Neural cell (in vitro differentiated cells): ENCODE measurements around the gene ATP6V0E2.
"Not testable (repeated sequence)": the region's sequence is repeated elsewhere in the genome, so short reads cannot be mapped to it uniquely, and the experiment has no call there.

Source experiments
- CTCF ChIP-seq: fragments of 450-650 bp; IDR thresholded peaks from 2 replicates; pipeline ENCODE4 v1.5.1; 2014; ENCODE audit warnings: antibody characterized with exemption, mild to moderate bottlenecking, moderate library complexity; ENCODE audit not compliant: poor library complexity, severe bottlenecking
- EP300 ChIP-seq: fragments of 450-650 bp; conservative IDR thresholded peaks from 2 replicates; pipeline ENCODE4 v1.6.1; 2014; ENCODE audit warnings: antibody characterized with exemption, mild to moderate bottlenecking, moderate library complexity; ENCODE audit not compliant: poor library complexity, severe bottlenecking
- EZH2 ChIP-seq: fragments of 200-600, 300-800 bp; shearing (Covaris generic), sonication (generic); IDR thresholded peaks from 2 replicates; pipeline ENCODE4 v1.6.1; 2014; ENCODE audit warnings: antibody characterized with exemption, low read length, borderline replicate concordance, mild to moderate bottlenecking; ENCODE audit not compliant: insufficient read depth, poor library complexity, severe bottlenecking
- MXI1 ChIP-seq: fragments of 450-650 bp; conservative IDR thresholded peaks from 2 replicates; pipeline ENCODE4 v1.6.1; 2014; ENCODE audit warnings: antibody characterized with exemption, mild to moderate bottlenecking; ENCODE audit not compliant: poor library complexity, severe bottlenecking
- POLR2AphosphoS5 ChIP-seq: IDR thresholded peaks from 2 replicates; pipeline ENCODE4 v1.6.1; 2012
- REST ChIP-seq: IDR thresholded peaks from 2 replicates; pipeline ENCODE4 v1.6.1; 2012; ENCODE audit warnings: borderline replicate concordance
- SMC3 ChIP-seq: fragments of 450-650 bp; conservative IDR thresholded peaks from 2 replicates; pipeline ENCODE4 v1.6.1; 2014; ENCODE audit warnings: antibody characterized with exemption, mild to moderate bottlenecking, moderate library complexity; ENCODE audit not compliant: poor library complexity
- TAF1 ChIP-seq: IDR thresholded peaks from 2 replicates; pipeline ENCODE4 v1.6.1; 2012; ENCODE audit warnings: low read depth

GRCh38 chr7:149926414-149926813 lies 52.6 kb downstream of the ATP6V0E2 start:
- TF ChIP-seq TAF1, CTCF, EP300, EZH2, POLR2AphosphoS5, SMC3, MXI1, REST: not testable (repeated sequence)
